Activated CD4-positive, alpha-beta T cell treated with anti-CD3 and anti-CD28 coated beads, Interleukin-2, amount 50 U/mL, for 16 hours (primary cell): ENCODE measurements around the gene SLC31A1.

ENCODE experiments used
- DNase-seq: peaks from one replicate; pipeline ENCODE4 v3.0.0-alpha.2; 2020

The SLC31A1 gene

GRCh38 chr9:113221003-113221799, at the start of gene SLC31A1, which contains the start of gene FKBP15:
Gene SLC31A1 (plus strand): TSS chr9:113221544. CDS start chr9:113256149, 34,605 bp downstream.
Gene FKBP15 (minus strand): TSS chr9:113221277. CDS start chr9:113221243, 34 bp downstream.
- peak; percentile 99 for DNase-seq

GRCh38 chr9:113173341-113173740, 48.0 kb upstream of the SLC31A1 start:
- no peak for DNase-seq

- no peak for DNase-seq
Measured at GRCh38 chr9:113176803-113177202, 44.5 kb upstream of the SLC31A1 start.

DNA sequence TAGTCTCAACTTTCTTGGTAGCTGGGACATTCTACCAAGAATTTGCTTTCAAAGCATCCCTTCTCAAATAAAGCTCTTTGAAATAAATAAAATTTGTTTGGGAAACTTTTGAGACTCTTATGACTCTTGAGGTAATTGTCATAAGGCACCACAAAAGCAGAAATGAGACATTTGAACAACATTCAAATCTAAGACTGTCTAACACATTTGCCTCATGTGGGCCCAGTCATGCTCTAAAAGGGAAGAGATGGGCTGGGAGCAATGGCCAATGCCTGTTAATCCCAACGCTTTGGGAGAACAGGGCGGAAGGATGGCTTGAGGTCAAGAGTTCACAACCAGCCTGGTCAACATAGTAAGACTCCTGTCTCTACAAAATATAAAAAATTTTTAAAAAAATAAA, 44.1 kb upstream of the SLC31A1 start:
- no peak for DNase-seq

DNA sequence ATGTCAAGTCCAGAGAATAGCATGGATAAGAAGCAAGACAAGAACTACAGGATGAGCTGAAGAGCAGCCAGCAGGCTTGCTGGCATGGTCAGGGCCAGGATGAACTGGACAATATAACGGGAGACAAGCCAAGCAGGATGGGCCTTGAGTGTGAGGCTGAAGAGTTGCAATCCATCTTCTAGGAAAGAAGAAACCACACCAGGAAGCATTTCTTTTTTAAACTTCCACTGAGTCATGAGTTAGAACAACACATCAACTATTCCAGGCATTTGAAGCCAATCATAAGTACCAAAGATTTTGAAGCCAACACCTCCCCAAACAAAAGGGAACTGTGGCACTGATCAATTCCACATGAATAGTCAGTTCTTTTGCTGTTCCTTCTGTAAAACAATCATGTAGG, 43.3 kb upstream of the SLC31A1 start:
- DNase-seq: no peak

DNA sequence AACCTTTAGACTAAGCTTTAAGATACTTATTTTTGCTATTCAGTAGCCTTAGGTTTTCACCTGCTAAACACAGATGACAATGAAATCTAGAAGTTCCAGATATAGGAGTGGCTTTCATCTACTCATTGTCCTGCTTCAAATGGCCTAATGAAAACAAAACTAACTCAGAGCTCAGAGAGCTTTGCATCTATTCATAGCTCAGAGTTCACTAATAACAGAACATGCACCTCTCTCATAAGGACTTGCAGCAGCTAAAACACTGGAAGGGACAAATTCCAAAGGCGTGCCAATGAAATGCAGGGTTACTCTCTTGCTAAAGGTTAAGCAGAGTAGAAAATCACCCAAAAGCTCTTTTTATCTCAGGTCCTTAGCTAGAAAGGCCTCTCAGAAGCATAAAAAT, 41.5 kb upstream of the SLC31A1 start:
- DNase-seq: no peak

- no peak for DNase-seq
Measured at GRCh38 chr9:113181165-113181564, 40.2 kb upstream of the SLC31A1 start.

DNA sequence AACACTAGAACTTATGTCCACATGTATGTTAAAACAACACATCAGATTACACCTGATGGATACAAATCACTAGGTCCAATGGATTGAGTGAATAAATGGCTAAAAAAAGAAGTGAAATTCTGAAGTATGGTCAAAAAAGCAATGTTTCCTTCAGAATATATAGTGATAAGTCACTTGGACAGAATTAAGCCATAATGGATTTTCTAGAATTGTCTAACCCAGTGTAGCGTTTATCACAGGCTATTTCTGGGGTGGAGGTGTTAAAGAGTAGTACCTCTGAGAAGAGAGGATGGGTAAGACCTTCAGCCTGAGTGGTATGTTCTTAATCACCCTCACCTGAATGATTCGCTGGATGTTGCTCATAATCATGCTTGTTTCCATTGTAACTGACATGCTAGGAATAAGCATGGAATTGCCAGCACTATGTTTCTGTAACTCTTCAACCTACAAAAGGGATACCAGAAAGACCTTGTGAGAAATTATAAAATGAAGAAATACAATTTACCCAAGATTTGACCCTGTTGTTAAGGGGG, 37.3 kb upstream of the SLC31A1 start:
- no peak for DNase-seq

DNA sequence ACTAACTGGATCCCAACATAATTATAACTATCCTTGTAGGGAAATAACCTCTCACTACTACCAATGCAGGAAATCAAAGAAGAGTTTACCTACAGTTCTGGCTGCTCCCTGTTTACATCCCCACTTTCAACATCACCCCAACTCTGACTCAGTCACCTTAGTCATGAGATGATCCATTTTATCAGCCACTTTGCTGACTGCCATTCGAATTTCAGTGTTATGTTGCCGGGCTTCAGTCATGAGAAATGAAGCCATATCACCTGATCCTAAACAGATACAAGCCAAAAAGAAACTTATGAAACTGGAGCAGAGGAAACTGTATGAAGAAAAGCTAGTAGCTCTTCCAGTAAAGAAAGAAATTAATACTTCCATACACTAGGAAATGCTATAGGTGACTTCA, 36.8 kb upstream of the SLC31A1 start:
- no peak for DNase-seq

- no peak for DNase-seq
Measured at GRCh38 chr9:113185271-113185670, 36.1 kb upstream of the SLC31A1 start.

- DNase-seq: no peak
Measured at GRCh38 chr9:113186137-113186755, 35.1 kb upstream of the SLC31A1 start.

- DNase-seq: peak; percentile 7
Measured at GRCh38 chr9:113187929-113188595, 33.3 kb upstream of the SLC31A1 start.

DNA sequence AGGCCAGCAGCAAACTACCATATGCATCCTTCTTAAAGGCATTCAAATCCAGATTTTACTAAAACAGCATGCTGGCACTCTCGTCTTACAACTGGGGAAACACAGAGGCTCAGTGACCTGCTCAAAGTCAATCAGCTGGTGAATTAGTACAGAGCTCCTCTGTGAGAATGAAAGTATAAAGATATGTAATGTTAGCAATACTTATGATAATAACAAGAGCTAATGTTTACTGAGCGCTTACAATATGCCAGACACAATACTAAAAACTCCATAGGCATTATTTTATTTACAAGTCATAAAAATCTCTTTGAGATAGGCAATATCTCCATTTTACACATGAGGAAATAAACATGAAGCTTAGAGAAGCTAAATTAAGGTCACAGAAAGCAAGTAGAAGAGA, 28.9 kb upstream of the SLC31A1 start:
- DNase-seq: no peak

DNA sequence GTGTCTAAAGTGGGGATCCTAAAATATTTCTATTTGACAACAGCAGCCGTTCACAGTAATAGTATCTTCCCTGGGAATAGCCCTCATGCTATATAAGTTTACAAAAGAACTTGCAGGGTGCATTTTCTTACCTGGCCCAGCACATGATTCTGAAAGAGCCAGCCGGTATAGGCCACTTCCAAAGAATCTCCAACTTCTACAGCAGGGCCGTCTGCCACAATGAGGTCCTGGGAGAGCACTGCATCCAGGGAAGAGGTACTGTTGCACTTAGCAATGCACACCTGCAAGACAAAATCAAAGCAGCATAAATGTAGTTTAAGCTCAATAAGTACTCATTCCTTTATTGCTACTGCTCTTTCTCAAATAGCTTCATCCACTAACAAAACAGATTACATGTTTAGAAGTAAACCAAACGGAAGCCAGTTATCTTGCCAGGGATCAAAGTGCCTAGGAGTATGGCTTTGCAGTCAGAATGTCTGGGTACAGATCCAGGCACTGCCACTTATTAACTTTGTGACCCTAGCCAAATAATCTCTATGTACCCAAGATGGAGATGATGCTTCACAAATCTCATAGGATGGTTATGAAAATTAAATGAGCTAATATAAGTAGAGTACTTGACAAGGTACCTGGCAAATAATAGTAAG, 21.5 kb upstream of the SLC31A1 start:
- DNase-seq: no peak

DNA sequence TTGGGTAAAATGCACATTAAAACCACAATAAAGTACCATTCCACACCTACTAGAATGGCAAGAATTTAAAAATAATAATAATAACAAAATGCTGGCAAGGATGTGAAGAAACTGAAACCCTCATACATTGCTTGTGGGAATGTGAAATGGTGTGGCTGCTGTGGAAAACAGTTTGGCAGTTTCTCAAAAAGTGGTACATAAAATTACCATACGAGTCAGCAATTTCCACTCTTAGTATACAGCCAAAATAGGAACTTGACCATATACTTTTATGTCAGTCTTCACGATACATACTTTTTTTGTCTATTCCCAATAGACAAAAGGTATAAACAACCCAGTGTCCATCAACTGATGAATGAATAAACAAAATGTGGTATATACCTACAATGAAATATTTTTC, 15.9 kb upstream of the SLC31A1 start:
- DNase-seq: no peak

GRCh38 chr9:113205861-113206260, 15.5 kb upstream of the SLC31A1 start:
- DNase-seq: no peak

GRCh38 chr9:113210815-113211214, 10.5 kb upstream of the SLC31A1 start:
- DNase-seq: no peak

DNA sequence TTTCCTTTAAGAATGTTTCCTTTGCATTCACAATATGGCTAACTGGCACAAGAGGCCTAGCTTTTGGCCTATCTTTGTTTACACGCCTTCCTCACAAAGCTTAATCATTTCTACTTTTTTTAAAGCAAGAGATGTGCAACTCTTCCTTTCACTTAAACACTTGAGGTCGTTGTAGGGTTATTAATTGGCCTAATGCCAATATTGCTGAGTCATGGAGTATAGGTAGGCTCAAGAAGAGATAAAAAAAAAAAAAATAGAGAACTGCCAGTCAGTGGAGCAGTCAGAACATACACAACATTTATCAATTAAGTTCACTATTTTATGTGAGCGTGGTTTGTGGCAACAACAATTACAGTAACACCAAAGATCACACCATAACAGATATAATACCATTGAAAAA, 6.2 kb upstream of the SLC31A1 start:
- DNase-seq: no peak

DNA sequence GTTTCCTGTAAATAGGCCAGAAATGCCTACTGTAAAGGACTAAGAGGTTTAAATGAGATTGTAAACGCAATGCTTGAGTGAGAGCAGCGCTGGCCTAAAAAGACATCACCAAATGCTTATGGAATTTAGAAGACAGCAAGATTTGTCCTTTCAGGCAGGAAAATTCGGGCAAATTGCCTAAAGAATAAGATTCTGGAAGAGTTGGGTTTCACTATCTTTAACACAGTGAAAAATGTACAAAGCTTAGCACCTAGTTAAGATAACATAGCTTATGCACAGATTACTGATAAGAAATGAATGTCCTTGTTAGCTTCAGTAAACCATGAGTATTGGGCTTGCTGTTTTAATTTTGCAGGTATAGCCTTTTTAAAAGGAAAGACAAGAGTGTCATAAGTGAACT, 4.9 kb upstream of the SLC31A1 start:
- DNase-seq: no peak

DNA sequence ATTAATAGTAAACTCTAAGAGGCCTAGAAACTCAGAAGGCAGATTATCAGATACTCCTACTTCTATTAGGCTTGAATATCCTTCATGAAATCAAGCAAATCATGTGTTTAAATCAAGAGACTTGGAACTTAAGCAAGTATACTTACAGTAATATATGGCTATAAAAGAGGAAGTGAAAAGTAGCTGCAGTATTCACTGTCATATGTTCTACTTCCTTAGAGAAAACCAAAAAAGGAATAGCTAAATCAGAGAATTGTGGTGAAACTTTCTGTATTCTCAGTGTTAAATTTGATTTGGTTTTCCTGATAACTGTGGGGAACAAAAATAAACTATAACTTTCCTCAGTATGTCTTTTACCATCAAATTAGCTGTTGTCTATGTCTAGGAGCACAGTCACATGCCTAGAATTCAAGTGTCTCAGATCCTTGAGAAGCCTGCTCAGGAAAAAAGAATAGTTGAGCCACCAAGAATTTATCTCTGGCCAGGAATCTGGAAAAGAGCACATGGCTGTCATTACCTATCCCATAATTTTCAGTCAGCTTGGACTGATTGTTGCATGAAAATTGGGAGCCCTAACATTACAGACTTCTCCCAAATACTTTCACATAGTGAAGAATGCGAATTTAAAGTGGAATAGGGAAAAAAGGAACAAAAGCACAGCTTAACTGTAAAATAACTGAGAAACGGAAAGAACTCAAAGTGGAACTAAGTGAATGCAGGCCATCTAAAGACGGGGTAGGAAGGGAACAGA, 2.0 kb upstream of the SLC31A1 start:
- no peak for DNase-seq

DNA sequence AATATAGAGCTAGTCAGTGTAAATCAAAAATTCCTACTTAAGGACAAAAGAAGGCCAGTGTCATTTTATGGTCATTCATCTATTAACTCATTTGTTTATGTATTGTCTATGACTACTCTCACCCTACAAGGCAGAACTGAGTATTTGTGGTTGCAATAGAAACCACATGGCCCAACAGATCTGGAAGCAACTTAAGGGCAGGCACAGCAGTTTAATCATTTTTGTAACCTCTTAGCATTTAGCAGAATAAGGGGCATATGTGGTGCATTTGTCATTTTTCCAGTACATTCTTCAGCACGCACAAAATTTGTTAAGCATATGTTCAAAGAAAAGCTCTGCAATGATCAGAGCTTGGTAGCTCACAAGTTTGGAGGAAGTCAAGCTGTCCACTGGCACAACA, 1.4 kb upstream of the SLC31A1 start:
- peak; percentile 79 for DNase-seq

DNA sequence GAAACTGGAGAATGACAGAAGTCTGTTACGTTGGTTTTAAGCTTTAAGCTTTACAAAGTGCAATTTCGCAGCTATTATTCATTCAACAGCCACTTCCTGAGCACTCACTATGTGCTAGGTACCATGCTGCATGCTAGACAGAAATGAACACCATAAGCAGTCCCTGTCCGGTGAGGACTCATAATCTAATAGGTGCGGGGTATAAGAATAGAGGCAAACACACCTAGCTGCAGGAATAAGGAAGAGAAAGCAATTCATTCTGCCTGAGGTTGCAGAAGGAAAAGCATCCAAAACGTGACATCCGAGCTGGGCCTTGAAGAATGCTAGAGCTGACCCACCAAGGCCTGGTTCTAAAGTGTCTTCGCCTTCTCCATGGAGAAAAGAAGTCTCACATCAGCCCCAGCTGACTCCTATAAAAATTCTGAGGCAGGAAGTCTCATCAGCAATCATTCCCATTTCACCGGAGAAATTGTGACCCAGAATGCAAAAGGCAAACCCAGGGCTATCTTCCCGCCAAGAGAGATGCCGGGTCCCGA, 809 bp upstream of the SLC31A1 start:
- peak; percentile 35 for DNase-seq
